PC-3 (cell line): ENCODE data around the gene OR6C70.

Experiments used
- CTCF ChIP-seq: fragments of 300-600 bp; sonication (generic); conservative IDR thresholded peaks from 2 replicates; pipeline ENCODE4 v1.5.1; 2017; ENCODE audit warnings: antibody characterized with exemption, low read depth, mild to moderate bottlenecking, low read length
- EZH2phosphoT487 ChIP-seq: fragments of 300-600 bp; sonication (generic); IDR thresholded peaks from 2 replicates; pipeline ENCODE4 v1.6.1; 2018; ENCODE audit warnings: mild to moderate bottlenecking, antibody characterized with exemption, low read length, borderline replicate concordance

- no peak for TF ChIP-seq CTCF
- TF ChIP-seq EZH2phosphoT487, result no peak
Observed at GRCh38 chr12:55443776-55444175, 26.2 kb downstream of the OR6C70 start, which contains the start of gene OR6C2.
